Stimulated activated CD4-positive, alpha-beta T cell treated with anti-CD3 and anti-CD28 coated beads, Interleukin-4, amount 100 ng/mL, for 1 hour (primary cell): ENCODE results near the gene PIMREG.
A peak's percentile ranks its signal among the peaks of the same experiment; 100 is the strongest.

Experiments
- DNase-seq: peaks from one replicate; pipeline ENCODE4 v3.0.0-alpha.2; 2020

PIMREG gene, protein sequence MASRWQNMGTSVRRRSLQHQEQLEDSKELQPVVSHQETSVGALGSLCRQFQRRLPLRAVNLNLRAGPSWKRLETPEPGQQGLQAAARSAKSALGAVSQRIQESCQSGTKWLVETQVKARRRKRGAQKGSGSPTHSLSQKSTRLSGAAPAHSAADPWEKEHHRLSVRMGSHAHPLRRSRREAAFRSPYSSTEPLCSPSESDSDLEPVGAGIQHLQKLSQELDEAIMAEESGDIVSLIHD

DNA sequence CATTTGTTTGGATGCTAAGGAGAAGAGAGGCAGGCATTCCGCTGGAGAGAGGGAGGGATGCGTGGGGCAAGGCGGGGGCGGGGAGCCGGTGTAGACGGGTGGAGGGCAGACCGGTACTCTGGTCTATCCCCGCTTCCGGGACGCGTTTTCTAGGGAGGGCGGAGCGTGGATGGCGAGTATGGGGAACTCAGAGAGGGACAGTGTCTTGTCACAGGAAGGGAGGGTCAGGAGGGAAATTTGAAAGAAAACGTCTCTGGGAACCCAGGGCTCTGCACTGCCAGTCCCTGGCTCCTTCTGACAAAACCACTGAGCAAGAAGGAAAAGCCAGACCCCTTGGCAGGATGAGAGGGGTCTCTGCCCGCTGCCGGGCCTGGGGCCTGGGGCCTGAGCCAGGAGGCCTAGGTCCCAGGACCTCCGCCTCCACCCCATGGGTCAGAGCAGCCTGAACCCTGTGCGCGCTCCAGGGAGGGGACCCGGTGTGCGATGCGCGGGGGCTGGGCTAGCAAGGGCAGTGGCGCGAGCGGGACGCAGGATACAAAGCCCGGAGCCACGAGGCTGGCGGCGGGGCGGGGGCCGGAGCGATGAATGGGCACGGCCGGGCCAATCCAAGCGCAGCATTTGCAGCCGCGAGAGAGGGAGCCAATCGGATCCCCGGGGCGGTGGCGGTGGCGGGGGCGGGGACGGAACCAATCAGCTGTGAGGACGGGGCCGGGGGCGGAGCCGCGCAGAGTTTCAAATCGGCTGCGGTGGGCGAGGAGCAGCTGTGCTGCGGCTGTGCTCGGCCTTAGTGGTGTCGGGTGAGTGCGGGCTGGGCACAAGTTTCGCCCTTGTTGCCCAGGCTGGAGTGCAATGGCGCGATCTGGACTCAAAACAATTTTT is at the start of gene PIMREG:
Gene PIMREG, plus strand, starts transcription at position 764 of the 879 bp plus-strand sequence. CDS start 656 bp downstream, outside the sequence.
- DNase-seq = peak; percentile 96

DNA sequence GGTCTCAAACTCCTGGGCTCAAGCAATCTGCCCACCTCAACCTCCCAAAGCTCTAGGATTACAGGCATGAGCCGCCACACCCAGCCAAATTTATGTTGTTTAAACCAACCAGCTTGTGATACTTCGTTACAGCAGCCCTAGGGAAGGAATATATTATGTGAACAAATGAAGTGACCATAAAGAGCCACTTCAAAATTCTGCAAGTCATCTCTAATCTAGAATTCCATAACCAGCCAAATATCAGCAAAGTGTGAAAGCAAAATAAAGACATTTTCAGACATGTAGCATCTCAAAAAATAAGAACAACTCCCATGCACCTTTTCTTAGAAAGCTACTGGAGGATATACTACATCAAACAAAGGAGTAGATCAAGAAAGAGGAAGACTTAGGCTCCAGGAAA is 45.3 kb upstream of the PIMREG start:
- no peak for DNase-seq

DNA sequence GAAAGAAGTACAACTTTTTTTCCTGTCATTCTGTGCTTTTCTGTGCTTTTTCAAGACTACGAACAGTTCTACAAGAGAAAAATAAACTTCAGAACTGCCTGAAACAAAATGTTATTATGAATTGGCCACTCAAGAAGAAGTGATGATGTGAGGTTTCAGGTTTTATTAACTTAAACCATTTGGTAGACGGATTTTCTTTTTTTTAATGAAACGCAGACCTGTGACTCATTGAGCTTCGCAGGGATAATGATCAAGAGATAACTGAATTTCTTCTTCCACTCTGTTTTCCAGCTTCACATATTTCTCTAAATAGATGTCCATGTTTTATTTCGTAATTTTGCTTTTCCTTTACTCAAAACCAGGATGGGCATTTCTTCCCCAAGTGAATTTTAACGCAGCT is 42.0 kb upstream of the PIMREG start:
- DNase-seq = no peak

DNA sequence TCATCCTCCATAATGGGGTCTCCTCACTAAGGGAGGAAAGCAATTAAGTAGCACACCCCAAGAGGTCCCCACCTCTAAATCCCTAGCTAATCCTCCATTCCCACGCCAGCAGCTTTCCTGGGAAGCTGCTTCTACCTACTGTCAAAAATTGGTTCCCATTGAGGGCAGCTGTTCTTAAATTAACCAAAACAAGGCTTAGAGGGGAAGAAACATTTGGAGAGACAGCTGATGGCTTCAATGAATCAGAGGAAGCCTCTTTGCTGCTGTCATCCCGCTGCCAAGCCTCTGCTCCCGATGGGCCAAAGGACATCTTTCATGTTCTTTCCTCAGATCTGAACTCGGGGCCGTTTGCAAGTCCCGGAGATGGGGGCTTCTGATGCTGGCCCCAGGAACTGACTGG is 36.0 kb upstream of the PIMREG start:
- DNase-seq = no peak

DNA sequence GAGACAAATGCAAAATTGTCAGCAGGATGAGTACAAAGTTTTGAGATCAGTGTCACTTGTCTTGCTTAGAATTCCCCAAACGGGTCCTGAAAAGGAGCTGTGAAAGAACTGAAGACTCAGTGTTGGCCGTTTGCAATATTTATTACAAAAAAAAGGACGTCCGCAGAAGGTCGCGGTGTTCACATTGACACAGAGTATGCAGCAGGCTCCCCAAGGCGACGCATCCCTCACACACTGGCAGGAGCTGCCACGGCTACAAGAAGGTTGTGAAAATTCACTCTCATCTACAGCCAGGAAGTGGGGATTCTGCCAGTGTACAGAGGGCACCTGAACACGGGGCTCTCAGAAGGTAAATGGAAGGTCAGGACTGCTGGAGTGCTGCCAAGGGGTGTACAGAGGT is 35.5 kb upstream of the PIMREG start:
- no peak for DNase-seq

DNA sequence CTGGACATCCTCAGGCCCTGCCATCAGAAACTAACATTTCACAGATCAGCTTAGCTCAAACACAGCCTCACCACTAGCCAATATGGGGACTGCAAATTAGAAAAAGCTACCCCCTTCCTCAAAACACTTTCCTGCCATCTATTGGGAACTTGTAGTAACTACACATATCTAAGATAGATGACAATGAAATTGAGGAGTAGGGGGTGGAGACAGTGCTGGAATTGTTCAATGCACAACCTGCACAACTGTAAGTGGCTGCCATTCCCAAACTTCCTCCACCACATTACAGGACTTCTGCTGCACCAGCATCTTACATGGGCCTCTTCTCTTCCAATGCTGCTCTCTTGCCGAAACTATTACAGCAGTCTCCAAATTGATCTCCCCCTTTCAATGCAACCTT is 31.2 kb upstream of the PIMREG start:
- DNase-seq = no peak

DNA sequence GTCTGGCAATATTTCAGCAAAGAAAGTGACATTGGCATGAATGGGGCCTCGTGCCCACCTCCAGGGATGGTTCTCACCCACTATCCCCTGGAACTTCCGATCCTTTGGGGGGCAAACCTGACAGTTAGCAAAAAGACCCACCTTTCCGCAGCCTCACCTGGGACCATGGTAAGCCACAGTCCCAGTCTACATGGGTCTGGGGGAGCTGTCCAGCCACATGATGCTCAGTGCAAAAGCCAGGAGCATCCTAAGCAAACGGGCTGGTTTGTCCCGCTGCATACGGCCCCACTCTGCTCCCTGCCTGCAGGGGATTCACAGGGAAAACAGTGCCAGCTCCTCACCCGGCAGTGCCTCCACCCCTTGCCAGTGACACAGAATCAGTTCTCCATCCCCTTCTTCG is 28.6 kb upstream of the PIMREG start:
- DNase-seq = no peak

DNA sequence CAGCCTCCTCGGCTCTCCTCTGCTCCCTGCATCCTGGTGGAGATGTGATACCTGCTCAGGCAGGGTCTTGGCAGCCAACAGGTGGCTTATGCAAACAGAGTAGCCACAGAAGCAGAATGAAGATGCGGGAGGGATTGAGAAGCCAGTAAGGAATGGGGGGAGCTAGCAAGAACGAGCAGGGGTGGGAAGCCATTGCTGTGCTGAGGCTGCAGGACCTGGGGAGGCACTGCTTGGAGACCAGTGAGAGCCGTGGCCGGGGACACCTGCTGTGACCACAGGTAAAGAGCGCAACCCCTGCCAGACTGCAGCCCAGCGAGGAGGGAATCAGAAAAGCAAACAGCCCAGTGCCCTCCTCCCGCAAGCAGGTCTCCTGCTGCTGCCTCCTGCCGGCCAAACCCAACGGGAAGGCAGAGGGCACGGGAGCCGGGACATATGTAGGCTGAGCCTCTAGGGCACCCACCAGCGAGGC is 24.0 kb upstream of the PIMREG start:
- DNase-seq = peak; percentile 41

DNA sequence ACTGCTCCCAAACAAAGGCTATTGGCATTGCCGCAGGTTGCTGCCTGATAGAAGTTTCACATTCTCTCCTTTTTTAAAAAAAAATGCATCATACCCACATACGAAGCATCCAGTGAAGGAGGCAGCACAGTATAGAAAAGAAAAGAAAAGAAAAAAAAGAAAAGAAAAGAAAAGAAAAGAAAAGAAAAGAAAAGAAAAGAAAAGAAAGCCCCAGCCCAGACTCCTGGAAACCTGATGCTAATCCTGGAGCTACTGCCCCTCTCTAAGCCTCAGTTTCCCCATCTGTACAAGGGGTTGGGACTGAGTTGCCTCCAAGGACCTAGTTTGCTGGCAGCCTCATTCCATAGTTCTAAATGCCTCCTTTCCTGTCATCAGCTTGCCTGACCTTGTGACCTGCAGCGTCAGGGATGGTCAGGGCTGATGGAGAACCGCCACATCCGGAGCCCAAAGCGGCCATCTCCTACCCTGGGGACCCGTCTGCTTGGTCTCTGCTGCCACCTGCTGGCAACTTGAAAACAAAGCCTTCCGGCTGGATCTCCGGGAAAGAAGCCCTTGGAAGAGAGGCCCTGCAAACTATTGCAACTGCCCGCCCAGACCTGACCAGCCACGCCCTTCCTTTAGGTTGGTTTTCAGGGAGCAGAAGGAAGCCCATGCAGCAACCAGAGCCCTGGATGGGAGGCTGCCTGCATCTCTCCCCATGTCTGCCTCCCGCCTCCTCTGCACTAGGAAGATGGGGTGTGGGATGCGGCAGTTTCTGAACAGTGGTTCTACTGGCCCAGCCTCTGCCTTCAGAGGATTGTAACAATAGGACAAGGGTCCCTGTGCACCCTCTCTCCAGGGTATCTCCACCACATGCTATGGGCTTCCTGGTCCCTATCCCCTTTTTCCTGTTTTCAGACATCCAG is 22.3 kb upstream of the PIMREG start:
- DNase-seq = peak; percentile 74

DNA sequence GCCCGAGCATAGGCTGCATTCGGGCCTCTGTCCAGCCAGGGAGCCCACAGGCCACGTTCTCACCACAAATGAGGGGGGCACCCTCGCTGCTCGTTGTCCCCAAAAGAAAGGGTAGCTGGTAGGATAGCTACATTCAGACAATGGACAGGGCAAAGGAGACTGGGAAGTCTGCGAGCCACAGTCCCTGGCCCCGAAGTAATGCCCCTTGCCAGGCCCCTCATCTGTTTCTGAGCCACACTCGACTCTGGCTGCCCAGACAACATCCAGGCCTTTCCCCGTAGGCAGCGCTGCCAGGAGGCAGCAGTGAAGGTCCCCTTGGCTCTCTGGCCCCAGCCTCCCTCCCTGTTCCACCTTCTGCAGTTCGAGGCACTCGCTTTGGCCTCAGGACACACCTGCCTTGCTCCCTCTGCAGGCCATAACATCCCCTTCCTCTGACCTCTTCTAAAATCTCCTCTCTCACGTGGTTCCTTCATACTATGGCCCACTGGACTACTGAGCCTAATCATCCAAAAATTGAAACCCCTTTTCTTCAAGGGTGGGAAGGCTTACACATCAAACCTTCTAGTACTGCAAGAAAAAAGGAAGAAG is 21.5 kb upstream of the PIMREG start:
- no peak for DNase-seq

DNA sequence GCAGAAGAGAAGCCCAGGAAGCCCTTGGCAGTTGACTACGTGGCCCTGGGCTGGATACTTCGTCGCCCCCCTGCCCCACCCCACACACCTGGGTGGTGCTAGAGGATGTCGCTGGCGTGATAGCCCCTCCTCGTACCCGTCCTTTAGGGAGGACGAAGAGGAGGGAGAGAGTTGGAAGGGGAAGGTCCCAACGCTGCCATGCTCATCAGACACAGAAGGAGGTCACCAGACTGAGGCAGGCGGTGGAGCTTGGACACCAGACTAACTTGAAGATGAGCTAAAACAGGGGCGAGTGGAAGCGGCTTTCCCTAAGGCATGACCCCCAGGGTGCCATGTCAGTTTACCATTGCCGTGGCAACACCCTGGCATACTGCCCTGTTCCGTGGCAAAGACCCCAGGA is 20.3 kb upstream of the PIMREG start:
- DNase-seq = no peak

DNA sequence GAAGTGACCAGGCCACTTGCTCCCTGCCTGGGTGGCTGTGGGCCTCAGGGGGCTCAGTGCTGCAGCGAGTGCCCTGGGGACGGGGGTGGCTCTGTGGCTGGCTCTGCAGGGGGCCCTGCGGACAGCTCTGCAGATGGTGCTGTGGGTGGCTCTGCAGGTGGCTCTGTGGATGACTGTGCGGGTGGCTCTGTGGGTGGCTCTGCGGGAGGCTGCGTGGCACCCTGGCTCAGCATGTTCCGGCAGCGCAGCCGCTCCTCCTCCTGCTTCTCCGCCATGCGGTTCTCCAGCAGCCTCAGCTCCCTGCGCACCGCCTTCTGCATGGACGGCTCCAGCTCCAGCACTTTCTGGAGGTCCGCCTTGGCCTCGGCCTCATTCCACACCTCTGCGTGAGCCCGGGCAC is 18.8 kb upstream of the PIMREG start:
- no peak for DNase-seq

DNA sequence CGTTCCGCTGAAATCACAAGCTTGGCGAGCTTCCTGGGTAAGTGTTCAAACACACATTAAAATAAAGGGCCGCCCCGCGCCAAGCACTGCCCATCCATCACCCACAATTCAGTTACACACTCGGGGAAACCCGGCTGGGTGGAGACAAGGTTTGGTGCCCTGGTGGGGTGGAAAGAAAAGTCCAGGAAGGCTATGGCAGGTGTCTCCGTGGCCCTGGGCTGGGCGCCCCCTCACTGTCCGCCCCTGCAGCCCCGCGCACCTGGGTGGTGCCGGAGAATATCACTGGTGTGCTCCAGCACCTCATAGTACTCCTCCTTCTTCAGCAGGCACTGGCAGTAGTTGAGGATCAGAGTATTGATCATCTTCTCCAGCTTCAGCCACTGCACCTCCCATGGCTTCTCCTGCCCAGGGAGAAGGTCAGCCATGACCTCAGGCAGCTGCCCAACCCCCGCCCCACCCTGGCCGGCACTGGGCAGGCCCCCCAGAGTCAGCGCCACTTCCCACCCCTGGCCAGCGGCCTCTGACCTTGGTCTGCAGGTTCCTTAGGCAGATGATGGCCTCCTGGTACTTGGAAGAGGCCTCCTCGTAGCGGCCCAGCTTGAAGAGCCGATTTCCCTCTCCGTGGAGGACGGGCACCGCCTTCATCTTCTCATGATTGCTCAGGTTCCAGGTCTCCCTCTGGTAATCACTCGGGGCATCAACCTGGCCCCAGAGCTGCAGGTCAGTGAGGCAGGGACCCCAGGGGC is 17.7 kb upstream of the PIMREG start:
- DNase-seq = no peak

DNA sequence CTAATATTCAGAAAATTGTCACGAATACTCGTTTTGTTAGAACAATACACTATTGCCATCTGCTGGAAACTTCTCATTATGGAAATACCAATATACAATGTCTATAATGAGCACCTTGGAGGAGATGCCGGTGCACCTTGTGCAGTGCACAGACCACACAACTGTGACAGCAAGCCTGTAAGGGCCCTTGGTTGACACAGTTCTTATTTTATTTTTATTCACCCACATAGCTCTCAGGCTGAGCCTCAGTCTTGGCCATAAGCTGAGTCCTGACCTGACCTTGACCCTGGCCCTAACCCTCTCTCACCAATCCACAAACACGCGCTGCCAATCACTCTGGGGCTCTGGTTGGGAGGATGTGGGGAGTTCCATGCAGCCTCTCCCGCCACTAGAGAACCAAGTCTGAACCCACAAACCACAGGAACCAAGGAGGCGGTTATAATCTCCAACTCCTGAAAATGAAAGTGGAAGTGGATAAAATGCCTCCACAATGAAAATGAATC is 16.9 kb upstream of the PIMREG start:
- no peak for DNase-seq

DNA sequence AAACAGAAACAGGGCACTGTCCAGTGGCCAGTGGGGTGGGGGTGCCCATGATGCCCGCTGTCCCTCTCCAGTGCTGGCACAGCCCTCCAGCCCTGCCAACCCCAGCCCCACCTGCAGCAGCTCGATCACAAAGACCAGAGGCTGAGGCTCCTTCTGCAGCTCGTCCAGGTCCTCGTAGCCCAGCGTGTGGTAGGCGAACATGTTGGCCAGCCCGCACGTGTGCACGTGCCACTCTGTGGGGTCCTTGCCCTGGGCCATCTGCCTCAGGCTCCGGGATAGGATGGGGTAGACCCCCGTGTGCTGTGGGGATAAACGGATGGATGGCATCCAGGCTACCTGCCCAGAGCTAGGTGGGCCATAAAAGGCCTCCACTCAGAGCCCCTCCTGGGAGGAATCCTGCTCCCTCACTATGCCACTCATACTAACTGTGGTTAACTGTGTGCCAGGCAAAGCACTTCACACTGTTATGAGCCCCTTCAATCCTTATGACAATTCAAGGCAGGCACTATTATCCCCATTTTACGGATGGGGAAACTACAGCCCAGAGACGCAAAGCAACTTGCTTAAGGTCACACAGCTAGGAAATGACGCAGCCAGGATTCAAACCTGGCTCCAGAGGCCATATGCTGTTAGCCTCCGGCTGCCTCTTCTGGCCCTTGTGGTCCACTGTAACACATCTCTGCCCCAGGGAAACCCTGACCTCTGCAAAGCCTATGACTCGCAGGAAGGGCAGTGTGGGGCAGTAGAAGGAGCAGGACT is 15.9 kb upstream of the PIMREG start:
- DNase-seq = no peak

DNA sequence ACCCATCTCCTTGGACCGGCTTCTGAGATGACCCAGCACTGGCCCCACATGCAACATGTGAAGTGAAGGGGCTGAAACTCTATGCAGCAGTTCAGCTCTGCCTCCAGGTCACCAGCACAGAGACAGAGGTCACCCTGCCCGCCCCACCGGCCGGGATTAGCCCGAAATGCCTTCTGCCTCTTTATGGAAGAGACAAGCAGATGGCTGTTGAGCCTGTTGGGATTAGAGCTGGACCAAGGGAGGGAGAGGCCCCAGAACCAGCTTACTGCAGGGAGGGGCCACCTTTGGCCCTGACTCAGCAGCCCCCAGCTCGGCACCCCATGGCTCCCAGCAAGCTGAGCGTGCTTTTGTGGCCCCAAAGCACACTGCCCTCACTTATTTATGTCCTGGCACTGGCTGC is 15.0 kb upstream of the PIMREG start:
- no peak for DNase-seq

DNA sequence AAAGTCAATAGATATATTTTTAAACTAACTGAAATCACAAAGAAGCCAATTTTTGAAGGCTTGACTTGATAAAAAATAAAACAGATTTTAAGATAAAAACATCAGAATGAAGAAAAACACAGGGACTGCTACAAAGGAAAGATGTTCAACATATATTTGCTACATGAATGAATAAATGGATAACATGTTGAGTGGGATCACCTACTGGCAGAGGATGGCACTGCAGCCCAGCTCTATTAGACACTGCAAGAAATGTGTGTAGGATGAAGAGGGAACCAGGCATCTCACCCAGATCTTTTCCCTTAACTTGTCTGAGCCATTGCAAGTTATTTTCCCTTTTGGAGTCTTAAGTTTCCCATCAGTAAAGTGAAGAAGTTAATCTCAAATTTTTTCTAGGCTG is 13.5 kb upstream of the PIMREG start:
- DNase-seq = no peak

DNA sequence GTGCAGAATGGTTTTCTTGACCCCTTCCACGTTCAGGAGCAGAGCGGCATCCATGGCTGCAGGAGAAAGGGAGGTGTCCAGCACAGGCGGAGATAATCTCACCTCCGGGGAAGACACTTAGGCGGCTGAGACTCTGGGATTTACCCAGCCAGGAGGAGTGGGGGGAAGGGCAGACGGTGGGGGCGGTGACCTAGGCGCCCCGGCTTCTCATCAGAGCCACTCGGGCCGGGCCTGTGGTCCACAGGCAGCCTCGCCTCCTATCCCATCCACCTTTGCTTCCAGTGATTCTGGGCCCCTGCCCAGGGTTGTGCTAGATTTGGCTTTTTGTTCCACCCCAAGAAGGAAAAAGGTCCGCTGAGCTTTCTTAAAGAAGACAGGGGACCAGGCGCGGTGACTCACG is 9.2 kb upstream of the PIMREG start, which contains the start of gene AIPL1:
Gene AIPL1, minus strand, starts transcription at position 71 of the 400 bp plus-strand sequence. Its CDS starts 17 bp downstream, at position 54.
- DNase-seq = no peak

DNA sequence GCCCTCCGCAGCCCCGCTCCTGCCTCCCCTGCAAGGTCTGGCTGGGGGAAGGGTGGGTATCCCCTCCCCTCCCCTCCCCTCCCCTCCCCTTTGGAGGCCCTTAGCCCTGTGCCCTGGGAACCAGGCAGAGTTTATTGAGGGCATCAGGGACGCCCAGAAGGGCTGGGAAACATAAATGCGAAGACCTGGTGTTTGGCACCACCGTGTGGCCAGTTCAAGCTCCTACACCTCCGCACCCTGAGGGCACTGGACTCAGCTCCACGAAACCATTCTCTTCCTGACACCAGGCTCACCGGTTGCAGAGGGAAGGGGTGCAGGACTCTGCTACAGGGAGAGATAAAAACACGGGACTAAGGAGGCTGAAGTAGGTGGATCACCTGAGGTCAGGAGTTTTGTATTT is 8.3 kb upstream of the PIMREG start:
- peak; percentile 67 for DNase-seq

DNA sequence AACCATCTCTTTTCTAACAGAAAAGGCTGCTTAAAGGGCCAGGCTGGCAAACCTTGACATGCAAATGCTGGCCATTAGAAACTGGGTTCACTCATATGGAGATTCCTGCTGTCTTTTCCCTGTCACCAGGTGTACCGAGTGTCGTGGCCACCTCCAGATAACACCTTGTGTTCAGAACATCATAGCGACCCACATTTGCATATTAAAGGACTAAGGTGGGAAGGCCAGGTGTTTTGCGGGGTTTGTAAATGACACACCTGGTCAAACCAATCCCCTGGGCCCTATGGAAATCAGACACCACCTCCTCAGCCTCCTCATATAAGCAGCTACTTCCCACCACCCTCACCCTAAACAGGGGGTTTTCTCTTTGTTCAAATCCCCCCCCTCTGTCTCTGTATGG is 6.8 kb upstream of the PIMREG start:
- DNase-seq = no peak

DNA sequence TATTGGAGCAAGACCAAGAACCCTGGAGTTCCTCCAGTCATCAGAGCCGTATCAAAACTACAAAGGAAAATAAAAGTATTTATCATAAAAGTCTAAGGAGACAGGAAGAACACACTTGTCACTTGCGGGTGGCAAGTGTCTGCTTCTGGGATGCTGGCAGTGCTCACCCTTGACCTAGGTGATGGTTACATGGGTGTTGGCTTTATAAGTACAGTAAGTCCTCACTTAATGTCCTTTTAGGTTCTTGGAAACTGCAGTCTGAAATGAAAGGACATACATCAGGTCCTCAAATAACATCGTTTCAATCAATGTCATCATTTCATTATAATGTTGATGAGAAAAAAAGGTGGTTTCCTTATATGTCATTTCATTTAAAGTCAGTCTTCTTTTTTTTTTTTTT is 6.3 kb upstream of the PIMREG start:
- no peak for DNase-seq
